ENCODE measurements around the gene SOX4. TPM values are rescaled to one million over a fixed set of nuclear protein-coding genes. Genes with fewer than 3 reads are reported as not detected.

Gene SOX4
- total and polyA plus RNA-seq, 2 donors (not counting 3 experiments of a cell fraction or from before 2014, with no cell fraction given), result 20.4 to 121 TPM

DNA sequence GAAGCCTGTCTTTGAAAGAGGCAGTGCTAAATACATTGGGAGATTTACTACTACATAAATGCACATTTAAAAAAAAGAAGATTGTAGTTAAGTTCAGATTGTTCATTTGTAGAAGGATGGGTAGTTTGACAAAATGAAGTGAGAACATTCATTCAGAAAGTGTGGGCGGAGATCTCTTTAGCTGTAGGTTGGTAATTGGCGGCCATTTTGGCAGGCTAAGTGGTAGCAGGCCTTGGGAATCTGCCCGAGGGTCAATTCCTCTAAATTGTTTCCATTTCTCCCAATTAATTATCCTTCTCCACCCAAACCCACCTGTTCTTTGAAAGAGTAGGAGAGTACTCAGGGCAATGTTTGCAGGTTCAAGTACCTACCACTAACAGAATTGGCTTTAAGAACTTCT lies 17.9 kb downstream of the SOX4 start:
- H3K4me3 ChIP-seq (replicated peaks in 1 of 3; ENCODE audit: insufficient read depth in 1 of 3, low read depth in 1 of 3, low read length in 3 of 3), result no peak overlapping the region
- TF ChIP-seq FOS (IDR thresholded peaks at IDR 0.05; ENCODE audit: borderline replicate concordance, insufficient read depth, low read length) (no peak), JUN (IDR thresholded peaks at IDR 0.05; ENCODE audit: borderline replicate concordance, insufficient read depth, insufficient read length, low read depth) (no peak), GATA2 (IDR thresholded peaks at IDR 0.05; ENCODE audit: insufficient read depth, insufficient read length, low read depth, low read length) (no peak), MYC (IDR thresholded peaks at IDR 0.05; ENCODE audit: low read depth, low read length) (no peak), POLR2A (IDR thresholded peaks at IDR 0.05; ENCODE audit: low read depth, low read length) (no peak)
- TF ChIP-seq, protein P1, sequence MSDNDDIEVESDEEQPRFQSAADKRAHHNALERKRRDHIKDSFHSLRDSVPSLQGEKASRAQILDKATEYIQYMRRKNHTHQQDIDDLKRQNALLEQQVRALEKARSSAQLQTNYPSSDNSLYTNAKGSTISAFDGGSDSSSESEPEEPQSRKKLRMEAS (IDR thresholded peaks at IDR 0.05; ENCODE audit: insufficient read depth, insufficient read length), result no peak
- no peaks in the 10 kb centered on the region for H3K9me1 ChIP-seq (replicated peaks; ENCODE audit: control insufficient read depth, extremely low read depth, insufficient read depth, low read length)
- no peaks in the 10 kb centered on the region for H3K27me3 ChIP-seq (ENCODE audit: control insufficient read depth in 2 of 2, insufficient read depth in 2 of 2, low read length in 2 of 2)
- intact Hi-C loops (cut with micrococcal nuclease), result no loop called here
- no peaks in the 10 kb centered on the region for H4K20me1 ChIP-seq (replicated peaks; ENCODE audit: control insufficient read depth, extremely low read depth, insufficient read depth, low read length)
- H3K27ac ChIP-seq (ENCODE audit: insufficient read depth, low read depth, low read length), result no peak overlapping the region
- DNase-seq (ENCODE audit: low read depth, low spot score), result no peak
- H3K9ac ChIP-seq (replicated peaks; ENCODE audit: extremely low read depth, insufficient read depth, low read length), result no peak overlapping the region
- H3K36me3 ChIP-seq (ENCODE audit: control insufficient read depth in 2 of 2, extremely low read depth in 1 of 2, insufficient read depth in 2 of 2, low read length in 2 of 2), result no peaks in the 10 kb centered on the region
- no TSS peak for BruUV-seq (replicated peaks)
- no peak for FAIRE-seq
- no peaks in the 10 kb centered on the region for H3K79me2 ChIP-seq (ENCODE audit: control insufficient read depth, insufficient read depth, low read length)
- peaks cover 18% of the 10 kb centered on the region for H3K4me1 ChIP-seq (ENCODE audit: control insufficient read depth, extremely low read depth, insufficient read depth, low read length)
- ChIA-PET POLR2A (no interaction called here), CTCF (no interaction called here)
- dilution Hi-C loops (cut with MboI; ENCODE audit: extremely low pct_ligation_motif_present, low sequenced_read_pairs), result no loop called here
- H2AFZ ChIP-seq (ENCODE audit: low read depth, low read length), result no peak overlapping the region
- H3K9me3 ChIP-seq (replicated peaks; ENCODE audit: control insufficient read depth, insufficient read depth, low read length), result no peaks in the 10 kb centered on the region
- no peak overlapping the region for H3K4me2 ChIP-seq (ENCODE audit: insufficient read depth, low read length)

DNA sequence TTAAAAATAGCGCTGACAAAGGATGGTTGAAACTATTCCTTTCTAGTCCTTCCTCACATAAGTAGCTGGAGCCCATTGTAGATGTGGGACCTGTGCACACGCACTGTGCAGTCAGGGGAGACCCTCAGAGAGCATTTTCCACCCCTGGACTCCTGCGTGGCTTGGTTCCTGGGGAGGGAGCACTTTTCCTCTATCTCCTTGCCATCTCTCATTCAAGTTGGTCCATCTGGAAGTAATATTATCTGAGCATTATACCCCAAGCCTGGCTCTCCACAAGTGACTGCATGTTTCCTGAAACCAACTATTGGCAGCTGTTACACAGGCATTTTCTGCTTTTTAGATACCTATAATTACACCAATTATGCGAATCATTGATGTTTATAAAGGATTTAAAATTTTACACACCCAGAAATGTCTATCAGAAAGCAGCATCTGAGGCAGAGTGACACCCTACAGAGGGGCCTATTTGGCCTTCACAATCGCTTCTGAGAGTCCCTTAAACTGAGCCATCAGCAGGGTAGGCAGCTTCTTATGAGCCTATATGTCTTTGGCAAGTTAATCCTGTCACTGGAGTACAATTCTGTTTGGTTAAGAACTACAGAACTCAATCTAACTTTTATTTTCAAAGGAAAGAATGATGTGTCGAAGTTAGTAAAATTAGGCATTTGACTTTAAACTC lies 18.7 kb downstream of the SOX4 start:
- POLR2A ChIA-PET, result no interaction called here
- TF ChIP-seq, protein P1 (IDR thresholded peaks at IDR 0.05; ENCODE audit: insufficient read depth, insufficient read length), result no peak
- TF ChIP-seq GATA2 (IDR thresholded peaks at IDR 0.05; ENCODE audit: insufficient read depth, insufficient read length, low read depth, low read length) (no peak), MYC (IDR thresholded peaks at IDR 0.05; ENCODE audit: low read depth, low read length) (no peak), POLR2A (IDR thresholded peaks at IDR 0.05; ENCODE audit: low read depth, low read length) (no peak), POLR2AphosphoS5 (IDR thresholded peaks at IDR 0.05; ENCODE audit: insufficient read depth, low read depth, low read length) (no peak), JUN (IDR thresholded peaks at IDR 0.05; ENCODE audit: borderline replicate concordance, insufficient read depth, insufficient read length, low read depth) (no peak), FOS (IDR thresholded peaks at IDR 0.05; ENCODE audit: borderline replicate concordance, insufficient read depth, low read length) (no peak), EZH2 (IDR thresholded peaks at IDR 0.05; ENCODE audit: borderline replicate concordance, low read depth, low read length, severe bottlenecking) (no peak)
- TF ChIP-seq, protein P2, sequence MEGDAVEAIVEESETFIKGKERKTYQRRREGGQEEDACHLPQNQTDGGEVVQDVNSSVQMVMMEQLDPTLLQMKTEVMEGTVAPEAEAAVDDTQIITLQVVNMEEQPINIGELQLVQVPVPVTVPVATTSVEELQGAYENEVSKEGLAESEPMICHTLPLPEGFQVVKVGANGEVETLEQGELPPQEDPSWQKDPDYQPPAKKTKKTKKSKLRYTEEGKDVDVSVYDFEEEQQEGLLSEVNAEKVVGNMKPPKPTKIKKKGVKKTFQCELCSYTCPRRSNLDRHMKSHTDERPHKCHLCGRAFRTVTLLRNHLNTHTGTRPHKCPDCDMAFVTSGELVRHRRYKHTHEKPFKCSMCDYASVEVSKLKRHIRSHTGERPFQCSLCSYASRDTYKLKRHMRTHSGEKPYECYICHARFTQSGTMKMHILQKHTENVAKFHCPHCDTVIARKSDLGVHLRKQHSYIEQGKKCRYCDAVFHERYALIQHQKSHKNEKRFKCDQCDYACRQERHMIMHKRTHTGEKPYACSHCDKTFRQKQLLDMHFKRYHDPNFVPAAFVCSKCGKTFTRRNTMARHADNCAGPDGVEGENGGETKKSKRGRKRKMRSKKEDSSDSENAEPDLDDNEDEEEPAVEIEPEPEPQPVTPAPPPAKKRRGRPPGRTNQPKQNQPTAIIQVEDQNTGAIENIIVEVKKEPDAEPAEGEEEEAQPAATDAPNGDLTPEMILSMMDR (IDR thresholded peaks at IDR 0.05; ENCODE audit: extremely low read depth in 1 of 2, insufficient read depth in 1 of 2, low read depth in 1 of 2, low read length in 2 of 2), result no peak
- no peak for DNase-seq (ENCODE audit: low read depth, low spot score)

More for the DNA sequence above, 18.7 kb downstream of the SOX4 start:
- no TSS peak for BruUV-seq (replicated peaks)
- FAIRE-seq, result no peak
- intact Hi-C loops (cut with micrococcal nuclease) (no loop called here), dilution Hi-C loops (cut with MboI; ENCODE audit: extremely low pct_ligation_motif_present, low sequenced_read_pairs) (no loop called here)
- Histone ChIP-seq H3K9ac (replicated peaks; ENCODE audit: extremely low read depth, insufficient read depth, low read length) (no peak overlapping the region), H3K27ac (ENCODE audit: insufficient read depth, low read depth, low read length) (no peak overlapping the region), H3K9me1 (replicated peaks; ENCODE audit: control insufficient read depth, extremely low read depth, insufficient read depth, low read length) (no peaks in the 10 kb centered on the region), H3K4me3 (replicated peaks in 1 of 3; ENCODE audit: insufficient read depth in 1 of 3, low read depth in 1 of 3, low read length in 3 of 3) (no peak overlapping the region), H4K20me1 (replicated peaks; ENCODE audit: control insufficient read depth, extremely low read depth, insufficient read depth, low read length) (no peaks in the 10 kb centered on the region), H3K9me3 (replicated peaks; ENCODE audit: control insufficient read depth, insufficient read depth, low read length) (no peaks in the 10 kb centered on the region), H2AFZ (ENCODE audit: low read depth, low read length) (no peak overlapping the region), H3K27me3 (ENCODE audit: control insufficient read depth in 2 of 2, insufficient read depth in 2 of 2, low read length in 2 of 2) (no peaks in the 10 kb centered on the region), H3K36me3 (ENCODE audit: control insufficient read depth in 2 of 2, extremely low read depth in 1 of 2, insufficient read depth in 2 of 2, low read length in 2 of 2) (no peaks in the 10 kb centered on the region), H3K4me1 (ENCODE audit: control insufficient read depth, extremely low read depth, insufficient read depth, low read length) (peaks cover 20% of the 10 kb centered on the region), H3K4me2 (ENCODE audit: insufficient read depth, low read length) (no peak overlapping the region), H3K79me2 (ENCODE audit: control insufficient read depth, insufficient read depth, low read length) (no peaks in the 10 kb centered on the region)
- CTCF ChIA-PET, result no interaction called here

Measured in endothelial cell of umbilical vein (primary cell).